GM12891 (cell line): ENCODE results near the gene DIP2B.

ENCODE experiments used
- POLR2A ChIP-seq: IDR thresholded peaks from 2 replicates; pipeline ENCODE4 v1.6.1; 2011; ENCODE audit warnings: low read depth, low read length, control low read depth
- POLR2AphosphoS5 ChIP-seq: IDR thresholded peaks from 2 replicates; pipeline ENCODE4 v1.6.1; 2011; ENCODE audit warnings: low read depth, low read length, control low read depth
- TAF1 ChIP-seq: IDR thresholded peaks from 2 replicates; pipeline ENCODE4 v1.6.1; 2011; ENCODE audit warnings: low read depth, low read length, control low read depth

DNA sequence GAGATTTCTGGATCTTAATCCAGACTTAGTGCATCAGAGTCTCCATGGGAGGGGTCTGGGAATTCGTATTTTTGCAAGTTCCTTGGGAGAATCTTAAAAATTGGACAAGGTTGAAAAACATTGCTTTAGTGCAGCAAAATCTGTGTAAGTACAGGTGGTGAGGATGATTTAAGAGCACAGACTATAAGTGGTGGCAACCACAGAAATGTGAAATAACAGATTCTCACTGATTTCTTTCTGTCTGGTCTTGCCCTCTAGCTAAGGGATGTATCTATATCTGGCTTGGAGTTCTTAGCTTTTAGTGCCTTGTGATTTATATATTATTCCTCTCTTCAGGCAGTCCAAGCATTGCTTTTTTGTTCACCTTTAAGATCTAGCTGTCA is 116.2 kb downstream of the DIP2B start:
- no peak for TF ChIP-seq POLR2A
- no peak for TF ChIP-seq TAF1
- TF ChIP-seq POLR2AphosphoS5, result no peak
